ENCODE results near the gene ZNF562.
A peak's percentile ranks its signal among the peaks of the same experiment; 100 is the strongest.
"Not testable (repeated sequence)": the region's sequence is repeated elsewhere in the genome, so short reads cannot be mapped to it uniquely, and the experiment has no call there.

Gene ZNF562

GRCh38 chr19:9674663-9675357 lies at the start of gene ZNF562:
TSS of gene ZNF562 (minus strand) at chr19:9675100. CDS start at chr19:9660744, 14,356 bp downstream.
- peak; percentile 81 for DNase-seq

DNA sequence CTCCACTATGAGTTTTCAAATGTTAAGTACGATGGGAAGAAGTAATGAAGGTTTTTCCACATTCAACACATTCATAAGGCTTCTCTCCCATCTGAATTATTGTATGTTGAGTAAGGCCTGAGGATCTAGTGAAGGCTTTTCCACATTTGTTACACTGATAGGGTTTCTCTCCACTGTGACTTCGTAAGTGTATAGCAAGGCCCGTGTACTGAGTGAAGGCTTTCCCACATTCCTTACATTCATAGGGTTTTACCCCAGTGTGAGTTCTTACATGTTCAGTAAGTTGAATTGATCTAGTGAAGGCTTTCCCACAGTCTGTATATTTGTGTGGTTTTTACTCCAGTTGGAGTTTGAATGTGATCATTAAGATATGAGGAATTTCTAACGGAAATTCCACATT lies 49.3 kb upstream of the ZNF562 start:
- no peak for DNase-seq

- no peak for DNase-seq
These were observed 47.0 kb upstream of the ZNF562 start for GRCh38 chr19:9721861-9722260.

GRCh38 chr19:9720541-9720940 lies 45.6 kb upstream of the ZNF562 start:
- DNase-seq: no peak

DNA sequence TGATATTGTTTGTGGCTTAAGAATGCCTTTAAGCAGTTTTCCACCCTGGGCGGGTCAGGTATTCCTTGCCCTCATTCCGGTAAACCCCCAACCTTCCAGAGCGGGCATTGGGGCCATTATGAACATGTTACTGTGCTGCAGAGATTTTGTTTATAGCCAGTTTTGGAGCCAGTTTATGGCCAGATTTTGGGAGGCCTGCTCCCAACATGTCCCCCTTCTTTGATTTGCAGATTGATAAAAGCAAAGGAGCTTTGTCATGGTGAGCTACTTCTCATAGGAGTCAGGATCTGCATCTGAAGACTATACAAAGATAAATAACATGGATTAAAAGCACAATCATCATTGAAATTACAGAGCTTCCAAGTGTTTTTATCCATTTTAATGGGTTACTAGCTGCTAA lies 36.9 kb upstream of the ZNF562 start:
- no peak for DNase-seq

GRCh38 chr19:9709305-9709704 lies 34.4 kb upstream of the ZNF562 start:
- no peak for DNase-seq

DNA sequence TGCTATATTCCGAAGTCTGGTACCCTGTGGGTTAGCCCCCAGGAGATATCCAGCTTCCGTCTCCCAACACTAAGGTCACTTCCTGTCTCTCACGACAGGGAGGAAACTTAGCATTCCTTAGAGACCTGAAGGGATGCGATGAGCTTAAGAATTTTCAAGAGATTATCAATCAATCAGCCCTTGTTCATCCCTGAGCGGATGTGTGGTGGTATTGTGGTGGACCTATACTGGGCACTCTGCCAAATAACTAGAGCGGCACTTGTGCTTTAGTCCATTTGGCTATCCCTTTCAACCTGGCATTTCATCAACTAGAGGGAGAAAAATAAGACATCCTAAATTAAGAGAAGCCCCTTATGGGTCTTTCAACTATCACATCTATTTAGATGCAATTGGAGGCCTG lies 30.9 kb upstream of the ZNF562 start:
- DNase-seq: no peak

DNA sequence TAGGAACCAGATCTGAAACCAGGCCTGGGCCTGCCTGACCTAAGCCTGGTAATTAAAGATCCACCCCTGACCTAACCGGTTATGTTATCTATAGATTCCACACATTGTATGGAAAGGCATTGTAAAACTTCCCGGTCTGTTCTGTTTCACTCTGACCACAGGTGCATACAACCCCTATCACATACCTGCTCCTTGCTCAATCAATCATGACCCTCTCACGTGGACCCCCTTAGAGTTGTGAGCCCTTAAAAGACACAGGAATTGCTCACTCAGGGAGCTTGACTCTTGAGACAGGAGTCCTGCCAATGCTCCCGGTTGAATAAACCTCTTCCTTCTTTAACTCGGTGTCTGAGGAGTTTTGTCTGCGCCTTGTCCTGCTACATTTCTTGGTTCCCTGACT lies 27.3 kb upstream of the ZNF562 start:
- DNase-seq: no peak

GRCh38 chr19:9700229-9700981 lies 25.5 kb upstream of the ZNF562 start:
- no peak for DNase-seq

GRCh38 chr19:9690301-9690700 lies 15.4 kb upstream of the ZNF562 start:
- DNase-seq: not testable (repeated sequence)

GRCh38 chr19:9679996-9680395 lies 5.1 kb upstream of the ZNF562 start:
- not testable (repeated sequence) for DNase-seq

DNA sequence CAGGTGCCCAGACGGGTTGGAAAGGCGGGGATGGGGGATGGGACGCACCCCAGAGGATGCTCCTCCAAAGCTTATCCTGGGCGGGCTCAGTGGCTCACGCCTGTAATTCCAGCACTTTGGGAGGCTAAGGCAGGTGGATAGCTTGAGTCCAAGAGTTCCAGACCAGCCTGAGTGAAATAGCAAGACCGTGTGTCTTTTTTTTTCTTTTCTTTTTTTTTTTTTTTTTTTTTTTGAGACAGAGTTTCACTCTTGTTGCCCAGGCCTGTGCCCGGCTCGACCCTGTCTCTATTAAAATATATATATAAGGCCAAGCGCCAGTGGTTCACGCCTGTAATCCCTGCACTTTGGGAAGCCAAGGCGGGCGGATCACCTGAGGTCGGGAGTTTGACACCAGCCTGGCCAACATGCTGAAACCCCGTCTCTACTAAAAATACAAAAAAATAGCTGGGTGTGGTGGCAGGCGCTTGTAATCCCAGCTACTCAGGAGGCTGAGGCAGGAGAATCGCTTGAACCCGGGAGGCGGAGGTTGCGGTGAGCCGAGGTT lies 530 bp upstream of the ZNF562 start:
- DNase-seq: not testable (repeated sequence)

- no peak for DNase-seq
These were observed 813 bp downstream of the ZNF562 start for GRCh38 chr19:9673912-9674662.

- no peak for DNase-seq
These were observed 2.0 kb downstream of the ZNF562 start for GRCh38 chr19:9672893-9673292.

DNA sequence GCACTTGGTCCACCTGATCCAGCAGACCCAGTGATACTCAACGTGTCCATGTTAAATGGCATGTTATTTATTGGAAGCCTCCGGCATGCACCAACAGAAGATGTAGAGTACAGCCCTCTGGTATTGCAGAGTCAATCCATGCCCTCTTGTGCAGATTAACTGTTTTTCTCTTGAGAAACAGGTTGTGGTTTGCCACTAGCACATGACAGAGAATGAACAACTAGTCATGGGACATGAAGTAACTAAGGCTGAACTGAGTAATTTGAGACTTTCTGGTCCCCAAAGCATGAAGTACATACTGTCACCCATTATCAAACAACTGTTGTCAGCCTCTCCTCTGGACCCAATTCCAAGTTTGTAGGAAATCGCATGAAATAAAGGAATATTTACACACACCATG lies 3.2 kb downstream of the ZNF562 start:
- DNase-seq: no peak

GRCh38 chr19:9668544-9668943 lies 6.4 kb downstream of the ZNF562 start:
- no peak for DNase-seq

DNA sequence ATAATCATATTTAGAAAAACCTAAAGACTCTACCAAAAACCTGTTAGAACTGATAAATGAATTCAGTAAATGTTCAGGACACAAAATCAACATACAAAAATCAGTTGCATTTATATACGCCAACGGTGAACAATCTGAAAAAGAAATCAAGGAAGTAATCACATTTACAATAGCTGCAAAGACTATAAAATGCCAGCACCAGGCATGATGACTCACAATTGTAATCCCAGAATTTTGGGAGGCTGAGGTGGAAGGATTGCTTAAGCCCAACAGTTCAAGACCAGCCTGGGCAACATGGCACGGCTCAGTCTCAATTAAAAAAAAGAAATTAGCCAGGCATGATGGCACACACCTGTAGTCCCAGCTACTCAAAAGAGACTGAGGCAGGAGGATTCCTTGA lies 7.0 kb downstream of the ZNF562 start:
- DNase-seq: no peak

- DNase-seq: no peak
These were observed 16.1 kb downstream of the ZNF562 start for GRCh38 chr19:9658769-9659168.

DNA sequence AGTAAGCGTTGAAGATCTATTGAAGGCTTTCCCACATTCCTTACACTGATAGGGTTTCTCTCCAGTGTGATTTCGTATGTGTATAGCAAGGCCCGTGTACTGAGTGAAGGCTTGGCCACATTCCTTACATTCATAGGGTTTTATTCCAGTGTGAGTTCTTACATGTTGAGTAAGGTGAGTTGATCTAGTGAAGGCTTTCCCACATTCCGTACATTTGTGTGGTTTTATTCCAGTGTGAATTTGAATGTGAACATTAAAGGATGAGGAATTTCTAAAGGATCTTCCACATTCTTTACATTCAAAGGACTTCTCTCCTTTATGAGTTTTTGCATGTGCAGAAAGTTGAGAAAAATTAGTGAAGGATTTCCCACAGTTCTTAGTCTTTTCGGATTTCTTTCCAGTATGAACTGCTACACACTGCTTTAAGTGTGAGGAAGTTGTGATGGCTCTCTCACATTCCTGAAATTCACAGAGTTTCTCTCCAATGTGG lies 21.8 kb downstream of the ZNF562 start:
- not testable (repeated sequence) for DNase-seq

DNA sequence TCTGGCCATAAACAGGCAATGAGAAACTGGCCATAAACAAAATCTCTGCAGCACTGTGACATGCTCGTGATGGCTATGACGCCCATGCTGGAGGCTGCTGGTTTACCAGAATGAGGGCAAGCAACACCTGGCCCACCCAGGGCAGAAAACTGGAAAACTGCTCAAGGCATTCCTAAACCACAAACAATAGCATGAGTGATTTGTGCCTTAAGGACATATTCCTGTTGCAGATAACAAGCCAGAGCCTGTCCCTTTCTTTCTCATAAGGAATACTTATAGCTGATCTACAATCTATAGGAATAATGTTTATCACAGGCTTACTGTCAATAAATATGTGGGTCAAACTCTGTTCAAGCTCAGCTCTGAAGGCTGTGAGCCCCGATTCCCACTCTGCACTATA lies 23.4 kb downstream of the ZNF562 start:
- DNase-seq: not testable (repeated sequence)

DNA sequence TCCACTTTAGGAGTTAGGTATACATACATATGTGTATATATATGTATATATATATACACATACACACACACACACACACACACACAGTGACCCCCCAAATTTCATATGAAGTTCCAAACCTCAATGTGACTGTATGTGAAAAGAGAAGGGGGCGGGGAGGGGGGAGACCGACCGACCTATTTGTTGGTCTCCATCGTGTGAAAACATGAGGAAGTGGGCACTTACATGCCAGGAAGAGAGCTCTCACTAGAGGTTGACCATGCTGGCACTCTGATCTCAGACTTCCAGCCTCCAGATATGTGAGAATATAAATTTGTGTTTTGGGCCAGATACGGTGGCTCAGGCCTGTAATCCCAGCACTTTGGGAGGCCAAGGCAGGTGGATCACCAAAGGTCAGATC lies 24.6 kb downstream of the ZNF562 start:
- no peak for DNase-seq

GRCh38 chr19:9645472-9645871 lies 29.4 kb downstream of the ZNF562 start:
- no peak for DNase-seq

GRCh38 chr19:9644472-9644871 lies 30.4 kb downstream of the ZNF562 start:
- no peak for DNase-seq

Data from NCI-H2029 (cell line).